HG03457 (cell line): ENCODE data around the gene FRAS1.

Experiments
- ATAC-seq: cut with Tn5 transposase; IDR thresholded peaks from one replicate; pipeline ENCODE4 v1.9.1; 2021; ENCODE audit warnings: moderate number of reproducible peaks; ENCODE audit not compliant: unreplicated experiment

Gene FRAS1

DNA sequence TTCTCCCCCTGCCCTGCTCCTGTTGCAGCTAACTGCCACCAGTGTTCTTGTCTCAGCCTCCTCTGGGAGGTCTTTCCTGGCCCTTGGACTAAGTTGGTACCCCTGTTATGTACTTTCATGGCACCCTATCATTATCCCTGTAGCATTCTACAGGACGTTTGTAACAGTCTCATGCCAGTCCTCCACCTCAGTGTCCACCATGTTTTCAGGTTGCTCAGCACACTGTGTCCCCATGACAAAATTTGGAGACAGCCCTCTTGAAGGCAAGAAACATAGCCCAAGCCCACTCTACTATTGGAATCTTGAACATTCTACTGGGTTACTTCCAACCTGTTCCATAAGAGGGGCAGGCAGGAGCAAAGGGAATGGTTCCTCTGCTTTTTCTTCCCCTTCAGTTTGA lies 300.0 kb downstream of the FRAS1 start:
- no peak for ATAC-seq

DNA sequence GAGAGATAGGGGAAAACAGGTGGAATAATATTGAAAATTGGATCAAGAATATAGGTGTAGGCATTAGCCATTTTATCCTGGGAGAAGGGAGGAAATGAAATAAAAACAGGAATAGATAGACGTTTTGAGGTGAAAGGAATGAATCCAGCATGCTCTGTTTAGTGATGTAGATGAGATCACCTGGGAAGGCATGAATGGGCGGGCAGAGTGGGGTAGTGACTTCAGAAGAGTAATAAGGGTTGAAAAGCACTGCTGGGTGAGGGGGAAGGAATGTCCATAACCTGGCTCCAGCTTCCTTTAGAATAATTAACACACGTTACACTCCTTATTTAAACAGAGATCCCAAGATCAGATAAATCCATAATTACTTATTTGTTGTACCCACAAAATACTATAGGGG lies 303.3 kb downstream of the FRAS1 start:
- ATAC-seq = no peak

- no peak for ATAC-seq
These were observed 304.5 kb downstream of the FRAS1 start for GRCh38 chr4:78361621-78362120.

- ATAC-seq = no peak
These were observed 305.2 kb downstream of the FRAS1 start for GRCh38 chr4:78362310-78362709.

GRCh38 chr4:78363031-78363570 lies 306.0 kb downstream of the FRAS1 start:
- ATAC-seq = no peak

DNA sequence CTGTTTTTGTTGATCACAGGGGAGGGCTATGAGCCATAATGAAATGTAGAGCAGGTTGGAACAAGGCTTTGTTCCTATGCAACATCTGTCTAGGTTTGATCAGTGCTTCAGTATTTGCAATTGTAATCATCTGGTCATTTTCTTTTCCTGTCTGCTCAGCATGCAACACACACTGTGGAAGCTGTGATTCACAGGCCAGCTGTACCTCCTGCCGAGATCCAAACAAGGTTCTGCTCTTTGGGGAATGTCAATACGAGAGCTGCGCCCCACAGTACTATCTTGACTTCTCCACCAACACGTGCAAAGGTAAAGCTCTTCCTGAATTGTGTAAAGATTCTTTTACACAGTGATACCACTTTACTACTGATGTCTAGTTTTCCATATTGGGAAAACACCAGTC lies 312.6 kb downstream of the FRAS1 start:
- ATAC-seq = no peak

DNA sequence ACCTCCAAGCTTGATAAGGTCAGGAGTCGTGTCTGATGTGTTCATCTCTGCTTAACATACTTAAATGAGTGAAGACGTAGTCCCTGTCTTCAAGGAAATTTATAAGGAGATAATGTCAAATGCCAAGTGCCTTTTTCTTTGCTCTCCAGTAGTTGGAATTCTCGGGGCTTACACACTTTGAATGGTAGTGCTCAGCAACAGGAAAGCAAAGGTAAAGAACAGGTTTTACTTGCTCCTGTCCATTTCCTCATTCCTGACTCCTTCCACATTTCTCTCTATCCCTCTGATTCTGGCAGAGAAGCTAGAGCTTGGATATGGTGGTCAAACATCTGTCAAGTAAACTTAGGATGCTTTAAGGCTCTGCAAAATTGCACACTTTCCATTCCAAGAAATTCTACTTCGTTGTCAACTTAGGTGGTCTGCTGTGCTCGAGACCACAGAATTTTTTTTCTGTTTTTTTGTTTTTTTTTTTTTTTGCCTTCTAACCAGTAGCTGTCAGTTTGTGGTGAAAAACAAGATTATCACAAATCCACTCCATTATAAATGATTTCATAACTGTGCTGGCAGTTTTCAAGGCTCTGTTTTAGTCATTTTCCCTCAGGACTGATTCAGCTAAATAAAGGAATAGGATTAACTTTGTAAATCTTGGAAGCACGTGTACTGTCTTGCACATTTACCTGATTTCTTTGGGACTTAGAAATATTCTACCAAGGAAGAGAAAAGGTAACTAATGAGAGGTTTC lies 313.7 kb downstream of the FRAS1 start:
- ATAC-seq = no peak

DNA sequence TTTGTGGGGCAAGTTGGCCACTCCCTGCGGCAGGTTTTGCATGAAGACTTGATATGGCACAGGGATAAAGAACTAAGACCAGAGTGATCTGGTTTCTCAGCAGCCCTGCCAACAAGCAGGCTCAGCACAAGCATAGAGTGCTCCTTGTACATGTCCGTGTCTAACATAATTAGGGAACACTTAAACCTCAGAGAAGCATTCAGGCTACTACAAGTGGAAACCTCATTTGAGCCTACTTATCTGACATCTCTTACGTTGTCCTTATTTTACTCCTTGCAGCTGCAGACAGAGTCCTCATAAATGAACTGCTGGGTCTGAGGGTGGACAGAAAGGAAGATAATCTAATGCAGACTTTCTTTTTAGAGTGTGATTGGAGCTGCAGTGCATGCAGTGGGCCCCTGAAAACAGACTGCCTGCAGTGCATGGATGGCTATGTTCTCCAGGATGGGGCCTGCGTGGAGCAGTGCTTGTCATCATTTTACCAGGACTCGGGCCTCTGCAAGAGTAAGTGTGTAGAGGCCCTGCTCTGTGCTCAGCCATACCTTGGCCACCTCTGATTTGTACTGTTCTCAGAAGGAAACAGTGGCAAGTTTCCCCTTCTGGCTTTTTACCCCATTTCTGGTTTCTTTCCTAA lies 315.3 kb downstream of the FRAS1 start:
- ATAC-seq = no peak

DNA sequence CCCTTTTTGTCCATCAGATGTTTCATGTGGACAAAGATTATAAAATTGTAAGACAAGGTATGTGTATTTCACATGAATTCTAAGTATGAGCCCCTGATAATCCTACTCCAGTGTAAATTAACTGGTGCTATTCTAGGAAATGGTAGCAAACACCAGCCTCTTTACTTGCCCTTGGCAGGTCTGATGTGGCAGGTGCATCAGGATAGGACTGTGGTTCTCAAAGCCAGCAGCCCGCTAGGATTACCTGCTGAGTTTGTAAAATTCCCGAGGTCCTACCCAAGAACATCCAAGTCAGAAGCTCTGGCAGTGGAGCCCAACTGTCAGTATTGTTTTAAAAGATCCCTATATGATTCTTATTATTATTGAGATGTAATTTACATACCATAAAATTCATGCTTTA lies 320.4 kb downstream of the FRAS1 start:
- no peak for ATAC-seq

DNA sequence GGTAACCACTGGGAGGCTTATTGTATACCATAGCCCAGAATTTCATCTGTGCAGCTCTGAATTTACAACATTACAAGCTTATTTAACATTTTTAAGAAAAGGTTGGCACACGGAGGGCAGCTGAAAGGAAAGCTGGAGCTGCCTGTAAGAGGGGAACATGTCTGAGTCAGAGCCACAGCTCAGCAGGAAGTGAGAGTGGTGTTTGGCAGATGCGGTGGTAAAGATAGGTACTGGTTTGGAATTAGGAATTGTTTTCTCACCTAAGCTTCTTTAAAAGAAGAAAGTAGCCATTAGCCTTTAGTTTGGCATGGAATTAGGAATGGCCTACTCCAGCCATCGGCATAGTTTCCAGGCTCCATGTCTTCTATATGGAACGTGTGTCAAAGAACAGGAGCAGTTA lies 321.9 kb downstream of the FRAS1 start:
- no peak for ATAC-seq

GRCh38 chr4:78379991-78380729 lies 323.0 kb downstream of the FRAS1 start:
- no peak for ATAC-seq

DNA sequence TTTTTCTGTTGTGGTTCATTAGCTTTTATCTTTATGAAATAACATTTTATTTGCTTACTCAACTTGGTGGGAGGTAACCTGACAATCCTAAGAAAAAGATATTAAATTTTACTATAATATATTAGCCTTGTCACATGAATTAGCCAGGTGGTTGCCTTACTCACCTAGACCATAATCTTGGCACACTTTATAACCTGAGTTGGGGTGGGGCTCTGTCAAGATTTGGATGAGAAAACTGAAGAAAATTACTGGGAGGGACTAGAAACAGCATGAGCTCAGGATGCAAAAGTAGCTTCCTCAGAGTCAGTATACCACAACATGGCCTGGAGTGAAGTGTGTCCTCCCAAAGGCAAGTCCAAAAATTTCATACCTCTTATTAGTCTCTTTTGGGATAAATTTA lies 329.6 kb downstream of the FRAS1 start:
- ATAC-seq = no peak

GRCh38 chr4:78395642-78396041 lies 338.5 kb downstream of the FRAS1 start:
- ATAC-seq = no peak

DNA sequence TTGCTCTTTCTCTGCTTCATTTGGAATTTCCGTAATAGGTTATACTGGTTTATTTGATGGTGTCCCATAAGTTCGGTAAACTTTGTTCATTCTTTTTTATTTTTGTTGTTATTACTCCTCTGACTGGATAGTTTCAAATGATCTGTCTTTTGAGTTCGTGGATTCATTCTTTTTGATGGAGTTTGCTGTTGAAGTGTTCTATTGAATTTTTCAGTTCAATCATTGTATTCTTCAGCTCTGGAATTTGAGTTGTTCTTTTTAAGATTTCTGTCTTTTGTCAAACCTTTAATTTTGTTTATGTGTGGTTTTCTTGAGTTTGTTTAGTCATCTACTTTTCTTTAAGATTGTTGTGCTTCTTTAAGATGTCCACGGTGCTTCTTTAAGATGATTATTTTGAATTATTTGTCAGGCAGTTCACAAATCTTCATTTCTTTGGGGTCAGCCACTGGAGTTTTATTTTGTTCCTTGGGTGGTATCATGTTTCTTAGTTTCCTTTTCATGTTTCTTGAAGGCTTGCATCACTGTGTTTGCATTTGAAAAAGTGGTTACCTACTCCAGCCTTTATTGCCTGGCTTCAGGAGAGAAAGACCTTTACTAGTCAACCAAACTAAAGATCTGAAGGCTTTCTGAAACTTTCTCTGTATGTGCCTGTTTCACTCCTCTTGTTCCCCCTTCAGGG lies 339.6 kb downstream of the FRAS1 start:
- ATAC-seq = no peak

GRCh38 chr4:78397292-78397630 lies 340.1 kb downstream of the FRAS1 start:
- ATAC-seq = no peak

DNA sequence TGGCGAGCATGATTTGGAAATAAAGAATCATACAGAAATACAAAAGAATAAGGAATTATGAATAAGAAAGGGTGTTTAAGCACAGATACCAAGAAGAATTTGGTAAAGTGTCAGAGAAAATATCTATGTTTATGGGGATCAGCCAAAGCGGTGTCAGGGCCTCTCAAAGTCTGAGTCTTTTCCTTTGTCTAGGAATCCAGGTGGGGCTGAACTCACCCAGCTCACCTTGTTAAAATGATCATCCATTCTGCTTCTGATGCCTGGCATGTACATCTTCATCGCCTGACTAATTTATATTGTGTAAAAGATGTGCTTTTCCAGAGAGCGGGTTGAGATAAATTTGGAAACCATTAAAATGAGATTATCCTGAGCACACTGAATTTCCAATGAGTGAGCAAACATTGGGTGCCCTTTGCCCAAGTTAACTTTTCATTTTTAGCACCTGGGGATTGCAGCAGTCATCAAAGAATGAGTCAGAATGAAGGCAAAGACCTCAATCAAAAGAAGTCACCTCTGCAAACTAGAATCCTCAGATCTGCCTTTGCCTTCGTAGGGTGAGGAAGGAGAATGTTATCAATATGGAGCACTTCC lies 352.6 kb downstream of the FRAS1 start:
- ATAC-seq = no peak

DNA sequence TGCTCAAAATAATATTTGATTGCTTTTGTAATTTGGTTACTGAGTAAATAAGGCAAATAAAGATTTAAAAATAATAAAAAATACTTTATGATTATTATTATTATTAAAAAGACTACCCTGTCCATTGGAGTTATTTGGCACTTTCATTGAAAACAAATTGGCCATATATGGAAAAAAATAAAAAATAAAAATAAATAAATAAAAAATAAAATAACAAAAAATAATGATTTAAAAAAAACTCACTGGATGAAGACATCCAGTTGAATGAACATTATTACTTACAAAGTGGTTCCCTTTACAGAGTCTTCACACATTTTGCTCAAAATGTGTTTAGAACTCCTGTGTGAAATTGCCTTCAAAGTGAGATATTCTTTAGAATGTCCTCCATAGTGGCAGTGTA lies 353.1 kb downstream of the FRAS1 start:
- ATAC-seq = no peak

DNA sequence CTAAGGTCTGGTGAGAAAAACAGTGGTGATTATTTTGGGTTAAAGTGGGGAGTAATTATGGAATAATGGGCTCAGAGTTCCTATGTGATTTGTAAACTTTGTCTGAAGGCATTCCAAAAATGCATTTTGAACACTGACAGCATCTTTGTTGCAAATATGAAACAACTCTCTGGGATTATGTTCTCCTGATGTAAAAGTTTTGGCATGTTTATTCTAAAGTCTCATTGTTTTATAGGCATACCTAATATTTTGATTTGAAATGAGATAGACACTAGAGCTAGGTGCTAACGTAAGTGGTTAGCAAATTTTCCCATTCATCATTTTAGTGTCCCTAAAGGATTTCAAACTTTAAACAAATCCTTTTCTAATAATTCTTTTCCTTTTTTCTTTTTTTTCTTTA lies 353.6 kb downstream of the FRAS1 start:
- no peak for ATAC-seq

- no peak for ATAC-seq
These were observed 357.0 kb downstream of the FRAS1 start for GRCh38 chr4:78414116-78414515.

- ATAC-seq = no peak
These were observed 360.5 kb downstream of the FRAS1 start for GRCh38 chr4:78417603-78418002.

GRCh38 chr4:78418406-78418805 lies 361.3 kb downstream of the FRAS1 start:
- ATAC-seq = no peak
